ENCODE data around the gene ACSF3.

DNA sequence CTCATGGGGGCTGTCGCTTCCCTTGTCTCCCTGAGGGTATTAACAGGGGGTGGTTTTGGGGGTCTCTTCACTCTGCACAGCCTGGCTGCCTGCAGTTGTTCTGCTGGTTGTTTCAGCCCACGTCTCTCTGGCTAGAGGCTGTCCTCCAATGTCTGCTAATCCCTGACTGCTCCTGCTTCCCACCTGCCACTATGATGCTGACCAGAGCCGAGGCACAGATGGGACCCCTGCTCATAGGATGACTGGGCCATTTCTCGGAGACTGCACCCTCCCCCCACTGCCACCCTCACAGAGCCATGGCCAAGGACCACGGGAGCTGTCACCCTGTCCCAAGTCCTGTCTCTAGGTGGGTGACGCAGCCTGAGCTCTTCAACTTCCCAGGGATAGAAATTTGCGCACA lies 1.6 kb upstream of the ACSF3 start:
- TF ChIP-seq GATA2 (IDR thresholded peaks at IDR 0.05; ENCODE audit: low read depth, low read length) (no peak), GATA3 (IDR thresholded peaks at IDR 0.05; ENCODE audit: low read depth, low read length) (no peak)

All from SH-SY5Y (cell line).